ENCODE results near the gene UNC119.
A peak's percentile ranks its signal among the peaks of the same experiment; 100 is the strongest.

The UNC119 gene

GRCh38 chr17:28572259-28573039, 20.0 kb upstream of the UNC119 start:
- no peak for DNase-seq

GRCh38 chr17:28571361-28572122, 19.1 kb upstream of the UNC119 start, which contains the start of gene PIGS:
PIGS (minus strand) TSS chr17:28571524; CDS start chr17:28571496, 28 bp downstream.
- peak; percentile 85 to 88 for DNase-seq

GRCh38 chr17:28570716-28571360, 18.4 kb upstream of the UNC119 start:
- DNase-seq, result peak in 1 of 2 experiments; percentile 31

- DNase-seq, result no peak
These were observed 17.0 kb upstream of the UNC119 start for GRCh38 chr17:28569446-28569845.

GRCh38 chr17:28567604-28568003, 15.2 kb upstream of the UNC119 start:
- DNase-seq, result no peak

- DNase-seq, result no peak
These were observed 11.1 kb upstream of the UNC119 start for GRCh38 chr17:28563475-28563874.

- no peak for DNase-seq
These were observed 2.6 kb upstream of the UNC119 start for GRCh38 chr17:28555022-28555421.

- DNase-seq, result no peak
These were observed 2.1 kb upstream of the UNC119 start for GRCh38 chr17:28554565-28554964.

GRCh38 chr17:28553000-28553505, 629 bp upstream of the UNC119 start:
- DNase-seq, result no peak

GRCh38 chr17:28551421-28552175, 826 bp downstream of the UNC119 start:
- no peak for DNase-seq

- no peak for DNase-seq
These were observed 1.6 kb downstream of the UNC119 start for GRCh38 chr17:28550858-28551257.

- peak; percentile 31 for DNase-seq
These were observed 2.9 kb downstream of the UNC119 start for GRCh38 chr17:28549236-28550132.

GRCh38 chr17:28548417-28549130, 3.9 kb downstream of the UNC119 start:
- no peak for DNase-seq

- peak; percentile 44 to 48 for DNase-seq
These were observed 4.6 kb downstream of the UNC119 start for GRCh38 chr17:28547623-28548416.

GRCh38 chr17:28547096-28547622, 5.3 kb downstream of the UNC119 start:
- no peak for DNase-seq

- DNase-seq, result no peak
These were observed 6.5 kb downstream of the UNC119 start for GRCh38 chr17:28545787-28546415.

- no peak for DNase-seq
These were observed 7.3 kb downstream of the UNC119 start for GRCh38 chr17:28545141-28545503.

GRCh38 chr17:28544402-28545140, 7.9 kb downstream of the UNC119 start:
- no peak for DNase-seq
